Mucosa of stomach (tissue), 1 donor: ENCODE measurements around the gene ZC3H12D.

Source experiments
- H3K27me3 ChIP-seq: one replicate; pipeline ENCODE4 v1.7.0; 2013; ENCODE audit warnings: mild to moderate bottlenecking, low read length; ENCODE audit not compliant: control insufficient read depth, insufficient read depth
- H3K36me3 ChIP-seq: one replicate; pipeline ENCODE4 v1.7.0; 2013; ENCODE audit warnings: low read length; ENCODE audit not compliant: control insufficient read depth, insufficient read depth
- H3K4me1 ChIP-seq: one replicate; pipeline ENCODE4 v1.7.0; 2013; ENCODE audit warnings: mild to moderate bottlenecking, low read length; ENCODE audit not compliant: control insufficient read depth, insufficient read depth
- H3K4me3 ChIP-seq: one replicate; pipeline ENCODE4 v1.7.0; 2013; ENCODE audit warnings: low read length
- H3K9ac ChIP-seq: one replicate; pipeline ENCODE4 v1.7.0; 2013; ENCODE audit warnings: mild to moderate bottlenecking, low read length, moderate library complexity
- H3K9me3 ChIP-seq: one replicate; pipeline ENCODE4 v1.7.0; 2013; ENCODE audit warnings: mild to moderate bottlenecking, low read length, moderate library complexity; ENCODE audit not compliant: control insufficient read depth
- donor health status: Pancreatic carcinoma.

The ZC3H12D gene

GRCh38 chr6:149455031-149455732 lies 29.6 kb downstream of the ZC3H12D start:
- Histone ChIP-seq H3K4me1 (peaks cover 40% of the 10 kb centered on the region), H3K9me3 (no peaks in the 10 kb centered on the region), H3K4me3 (no peak overlapping the region), H3K27me3 (peaks cover 5% of the 10 kb centered on the region), H3K36me3 (no peaks in the 10 kb centered on the region), H3K9ac (peak overlapping the region; percentile 32)

DNA sequence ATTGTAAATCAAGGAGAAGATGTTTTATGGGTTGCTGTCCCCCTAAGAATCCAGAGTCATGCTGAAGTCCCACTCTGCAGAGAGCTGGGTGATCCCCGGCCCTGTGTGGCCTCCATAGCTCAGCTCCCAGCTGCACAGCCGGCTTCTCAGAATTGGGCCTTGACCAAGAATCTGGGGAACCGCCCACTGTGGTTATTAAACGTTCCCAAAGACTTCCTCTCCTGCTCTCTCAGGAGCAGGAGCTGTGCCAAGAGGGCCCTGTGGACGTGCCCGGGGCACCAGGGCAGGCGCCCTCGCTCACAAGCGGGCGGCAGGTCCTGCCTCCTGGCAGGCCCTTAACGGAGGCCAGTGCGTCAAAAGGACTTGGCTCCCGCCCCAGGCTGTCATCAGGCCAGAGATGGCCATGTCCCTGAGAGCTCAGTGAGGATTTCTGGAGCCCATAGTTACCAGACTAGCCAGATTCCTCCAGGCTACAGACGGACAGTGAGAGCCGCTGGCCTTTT lies 30.4 kb downstream of the ZC3H12D start:
- no peak overlapping the region for H3K4me3 ChIP-seq
- no peaks in the 10 kb centered on the region for H3K9me3 ChIP-seq
- peaks cover 5% of the 10 kb centered on the region for H3K27me3 ChIP-seq
- H3K4me1 ChIP-seq = peaks cover 44% of the 10 kb centered on the region
- no peaks in the 10 kb centered on the region for H3K36me3 ChIP-seq
- H3K9ac ChIP-seq = peak overlapping the region; percentile 32

DNA sequence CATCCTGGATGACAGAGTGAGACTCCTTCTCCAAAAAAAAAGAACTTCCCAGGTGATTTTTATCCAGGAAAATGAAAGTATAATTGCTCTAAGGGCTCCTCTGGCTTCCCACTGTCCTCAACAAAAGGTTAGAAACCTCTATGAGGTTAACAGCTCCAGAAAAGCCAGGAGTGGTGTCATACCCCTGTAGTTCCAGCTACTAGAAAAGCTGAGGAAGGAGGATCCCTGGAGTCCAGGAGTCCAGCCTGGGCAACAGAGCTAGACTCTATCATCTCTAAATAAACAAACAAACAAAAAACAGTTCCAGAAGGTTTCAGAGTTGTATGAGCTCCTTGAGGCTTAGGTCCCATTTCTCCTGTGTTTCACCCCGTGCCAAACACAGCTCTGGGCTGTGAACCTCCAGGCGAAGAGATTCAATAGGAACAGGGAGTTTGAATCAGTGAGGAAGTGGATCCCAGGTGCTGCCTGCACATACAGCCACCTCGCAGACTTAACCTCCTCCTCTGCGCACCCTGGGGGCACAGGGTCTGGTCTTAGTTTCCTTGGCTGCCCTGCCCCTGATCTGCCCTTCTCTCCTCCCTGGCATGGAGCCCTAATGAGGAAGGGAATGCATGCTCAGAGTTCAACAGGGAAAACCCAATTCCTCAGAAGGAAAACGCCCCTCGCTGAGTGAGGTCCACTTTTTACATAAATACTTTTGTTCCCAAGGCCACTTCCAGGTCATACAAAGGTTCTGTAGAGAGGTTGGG lies 31.0 kb downstream of the ZC3H12D start:
- Histone ChIP-seq H3K36me3 (no peaks in the 10 kb centered on the region), H3K9ac (peak overlapping the region; percentile 32), H3K4me1 (peaks cover 44% of the 10 kb centered on the region), H3K27me3 (peaks cover 5% of the 10 kb centered on the region), H3K9me3 (no peaks in the 10 kb centered on the region), H3K4me3 (no peak overlapping the region)

- H3K27me3 ChIP-seq = peaks cover 5% of the 10 kb centered on the region
- no peak overlapping the region for H3K9ac ChIP-seq
- peaks cover 44% of the 10 kb centered on the region for H3K4me1 ChIP-seq
- no peak overlapping the region for H3K4me3 ChIP-seq
- no peaks in the 10 kb centered on the region for H3K9me3 ChIP-seq
- no peaks in the 10 kb centered on the region for H3K36me3 ChIP-seq
Observed at GRCh38 chr6:149452037-149452939, 32.5 kb downstream of the ZC3H12D start.

DNA sequence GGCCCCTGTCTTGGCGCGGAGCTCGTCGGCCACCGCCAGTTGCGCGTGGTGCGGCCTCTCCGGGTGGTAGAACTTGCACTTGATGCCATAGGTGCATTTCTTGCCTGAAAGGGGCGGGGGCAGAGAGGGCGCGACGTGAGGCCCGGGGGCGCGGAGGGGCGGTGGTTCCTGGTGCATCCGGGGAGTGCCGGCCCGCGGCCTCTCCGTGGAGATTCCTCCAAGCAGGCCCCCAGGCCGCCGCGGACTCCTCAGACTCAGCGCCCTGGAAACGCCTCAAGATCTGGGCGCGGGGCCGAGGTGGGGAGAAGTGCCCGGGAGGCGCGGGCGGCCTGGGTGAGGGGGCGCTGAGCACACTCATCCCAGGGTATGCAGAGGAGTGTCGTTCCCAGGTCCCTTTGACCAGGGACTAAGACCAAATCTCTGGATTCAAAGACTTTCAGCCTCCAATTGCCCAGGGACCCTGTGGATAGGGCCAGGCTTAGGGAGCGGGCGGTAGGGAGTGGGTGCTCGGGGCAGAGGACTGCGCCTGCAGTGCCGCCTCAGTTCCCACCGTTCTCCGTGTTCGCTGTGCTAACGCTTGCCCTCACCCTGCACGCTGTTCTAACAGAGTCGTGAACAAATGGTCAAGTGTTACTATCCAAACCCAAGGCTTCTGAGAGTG lies 33.3 kb downstream of the ZC3H12D start:
- Histone ChIP-seq H3K9me3 (no peaks in the 10 kb centered on the region), H3K36me3 (no peaks in the 10 kb centered on the region), H3K4me1 (peaks cover 44% of the 10 kb centered on the region), H3K9ac (peak overlapping the region; percentile 52), H3K27me3 (peaks cover 5% of the 10 kb centered on the region), H3K4me3 (no peak overlapping the region)

GRCh38 chr6:149450679-149451375 lies 34.0 kb downstream of the ZC3H12D start:
- H3K9me3 ChIP-seq = no peaks in the 10 kb centered on the region
- peak overlapping the region; percentile 52 for H3K9ac ChIP-seq
- peaks cover 5% of the 10 kb centered on the region for H3K27me3 ChIP-seq
- H3K36me3 ChIP-seq = no peaks in the 10 kb centered on the region
- H3K4me1 ChIP-seq = peaks cover 44% of the 10 kb centered on the region
- no peak overlapping the region for H3K4me3 ChIP-seq

DNA sequence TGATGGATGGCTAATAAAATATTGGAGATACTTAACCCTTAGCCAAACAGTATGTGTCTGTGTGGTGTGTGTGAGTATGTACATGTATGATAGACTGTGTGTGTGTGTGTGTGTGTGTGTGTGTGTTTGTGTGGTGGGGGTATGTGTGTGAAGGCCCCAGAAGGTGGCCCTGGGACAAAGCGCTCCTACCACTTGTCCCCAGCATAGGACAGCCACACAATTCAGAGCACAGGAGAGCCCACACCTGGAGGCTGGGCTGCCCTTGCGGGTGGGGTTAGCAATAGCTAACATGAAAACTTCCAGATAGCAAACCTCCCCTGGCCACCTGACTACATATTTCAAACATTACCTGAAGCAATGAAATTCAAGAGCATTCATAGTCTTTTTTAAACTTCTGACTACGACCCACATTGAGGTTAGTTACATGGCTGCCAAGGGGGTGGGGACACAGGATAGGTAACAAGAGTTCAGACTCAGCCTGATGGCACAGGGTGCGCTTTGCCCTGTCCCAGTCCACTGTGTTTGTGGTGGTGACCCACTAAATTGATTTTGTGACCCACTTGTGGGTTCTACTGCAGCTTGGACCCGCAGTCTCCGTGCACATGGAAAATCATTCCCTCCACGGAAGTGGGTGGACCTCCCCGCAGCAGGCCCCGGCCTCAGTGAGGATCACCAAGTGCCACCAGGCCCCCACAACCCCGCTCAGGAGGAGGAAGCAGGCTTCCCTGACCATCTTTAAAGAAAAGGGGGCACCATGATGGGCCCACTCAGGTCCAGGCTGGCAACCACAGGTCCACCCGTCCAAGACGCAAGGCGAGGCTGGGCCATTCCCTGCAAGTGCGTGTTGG lies 34.8 kb downstream of the ZC3H12D start:
- H3K27me3 ChIP-seq = peaks cover 5% of the 10 kb centered on the region
- H3K36me3 ChIP-seq = no peaks in the 10 kb centered on the region
- no peaks in the 10 kb centered on the region for H3K9me3 ChIP-seq
- no peak overlapping the region for H3K4me3 ChIP-seq
- peak overlapping the region; percentile 52 for H3K9ac ChIP-seq
- H3K4me1 ChIP-seq = peaks cover 44% of the 10 kb centered on the region

- Histone ChIP-seq H3K27me3 (peaks cover under 1% of the 10 kb centered on the region), H3K4me1 (peaks cover 33% of the 10 kb centered on the region), H3K9me3 (no peaks in the 10 kb centered on the region), H3K36me3 (no peaks in the 10 kb centered on the region), H3K9ac (no peak overlapping the region), H3K4me3 (no peak overlapping the region)
Observed at GRCh38 chr6:149448821-149449453, 35.9 kb downstream of the ZC3H12D start.

- no peak overlapping the region for H3K9ac ChIP-seq
- H3K4me3 ChIP-seq = no peak overlapping the region
- peaks cover 19% of the 10 kb centered on the region for H3K4me1 ChIP-seq
- H3K9me3 ChIP-seq = no peaks in the 10 kb centered on the region
- H3K27me3 ChIP-seq = peaks cover 4% of the 10 kb centered on the region
- H3K36me3 ChIP-seq = no peaks in the 10 kb centered on the region
Observed at GRCh38 chr6:149446791-149447376, 37.9 kb downstream of the ZC3H12D start.

DNA sequence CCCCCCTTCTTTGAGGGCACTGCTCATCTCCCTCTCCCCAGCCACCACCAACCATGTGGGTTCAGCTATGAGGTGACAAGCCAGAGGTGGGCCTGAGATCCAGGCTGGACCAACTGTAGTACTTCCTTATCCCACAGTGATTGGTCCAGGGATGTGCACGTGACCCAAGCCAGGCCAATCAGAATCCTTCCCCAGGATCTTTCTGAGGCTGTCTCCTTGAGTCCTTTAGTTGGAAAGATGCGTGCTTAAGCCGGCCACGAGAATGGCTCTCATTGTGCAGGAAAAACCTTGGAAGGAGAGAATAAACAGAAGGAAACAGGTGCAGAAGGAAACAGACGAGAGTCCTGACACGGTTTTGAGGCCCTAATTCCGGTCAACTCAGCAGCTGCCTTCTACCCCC lies 39.2 kb downstream of the ZC3H12D start:
- no peak overlapping the region for H3K9ac ChIP-seq
- no peak overlapping the region for H3K4me3 ChIP-seq
- no peaks in the 10 kb centered on the region for H3K9me3 ChIP-seq
- H3K4me1 ChIP-seq = peaks cover 8% of the 10 kb centered on the region
- no peaks in the 10 kb centered on the region for H3K36me3 ChIP-seq
- H3K27me3 ChIP-seq = peaks cover 4% of the 10 kb centered on the region
